CD4-positive, alpha-beta T cell (primary cell): ENCODE results near the gene DES. TPM values are rescaled to one million over a fixed set of nuclear protein-coding genes. Genes with fewer than 3 reads are reported as not detected.

Source experiments
- ATAC-seq: fragments of 200-7000 bp; cut with Tn5 transposase; one replicate; pipeline ENCODE4 v1.10.0; 2022; ENCODE audit warnings: mild to moderate bottlenecking; ENCODE audit not compliant: poor library complexity
- CTCF ChIA-PET: fragments of 350-600 bp; sonication (Branson Sonifier 250); formaldehyde crosslinking; loops from one replicate; lab custom pipeline; 2021; ENCODE audit warnings: antibody characterized with exemption, inconsistent platforms; lab: Charles Lee
- POLR2A ChIA-PET: fragments of 350-600 bp; sonication (Branson Sonifier 250); formaldehyde crosslinking; loops from one replicate; lab custom pipeline; 2021; ENCODE audit warnings: antibody characterized with exemption, inconsistent platforms; lab: Charles Lee
- DNase-seq, 14 experiments: peaks; one replicate each; pipeline ENCODE4 v3.0.0-alpha.2; 2013 to 2020; ENCODE audit warnings: mixed read lengths in 2 of 14
- H3K27ac ChIP-seq, 2 donors: one replicate each; pipeline versions ENCODE4 v1.5.1 to v1.7.0; 2013; ENCODE audit warnings: low read length in 2 of 2, low read depth in 1 of 2, mild to moderate bottlenecking in 1 of 2
- H3K27me3 ChIP-seq, 2 experiments: 1 replicate in 1 of 2; 2 replicates in 1 of 2; pipeline versions ENCODE4 v1.6.1 to v1.7.0; 2013; ENCODE audit warnings: low read length in 2 of 2, control low read depth in 1 of 2, mild to moderate bottlenecking in 1 of 2, moderate library complexity in 1 of 2; ENCODE audit not compliant: insufficient read depth in 2 of 2, control insufficient read depth in 1 of 2
- H3K36me3 ChIP-seq: one replicate; pipeline ENCODE4 v1.6.1; 2013; ENCODE audit warnings: low read length, control low read depth; ENCODE audit not compliant: insufficient read depth
- H3K4me1 ChIP-seq: one replicate; pipeline ENCODE4 v1.6.1; 2013; ENCODE audit warnings: low read length, control low read depth; ENCODE audit not compliant: insufficient read depth
- H3K4me3 ChIP-seq: one replicate; pipeline ENCODE4 v1.5.1; 2013; ENCODE audit warnings: mild to moderate bottlenecking, low read length, moderate library complexity
- H3K9me3 ChIP-seq, 2 experiments: 1 replicate in 1 of 2; 2 replicates in 1 of 2; pipeline versions ENCODE4 v1.6.1 to v1.7.0; 2013; ENCODE audit warnings: low read length in 2 of 2, mild to moderate bottlenecking in 2 of 2, control low read depth in 1 of 2, moderate library complexity in 1 of 2; ENCODE audit not compliant: control insufficient read depth in 1 of 2, insufficient read depth in 1 of 2
- H3K27ac Mint-ChIP-seq: one replicate; pipeline ENCODE4 v1.8.0; 2020; ENCODE audit warnings: mixed read lengths
- H3K27me3 Mint-ChIP-seq: one replicate; pipeline ENCODE4 v1.8.0; 2021; ENCODE audit warnings: mixed read lengths
- H3K36me3 Mint-ChIP-seq: one replicate; pipeline ENCODE4 v1.8.0; 2021; ENCODE audit warnings: low read depth, mixed read lengths
- H3K4me1 Mint-ChIP-seq: one replicate; pipeline ENCODE4 v1.8.0; 2021; ENCODE audit warnings: low read depth, mixed read lengths
- H3K4me3 Mint-ChIP-seq: one replicate; pipeline ENCODE4 v1.8.0; 2020; ENCODE audit warnings: mild to moderate bottlenecking, mixed read lengths
- H3K9me3 Mint-ChIP-seq: one replicate; pipeline ENCODE4 v1.8.0; 2020; ENCODE audit warnings: mixed read lengths
- CTCF ChIP-seq: fragments of 200-600 bp; IDR thresholded peaks from one replicate; pipeline ENCODE4 v1.8.0; 2022; ENCODE audit warnings: antibody characterized with exemption, mild to moderate bottlenecking
- intact Hi-C, 2 experiments: fragments of 100-400 bp; cut with DNase I in 1 of 2; cut with micrococcal nuclease in 1 of 2; formaldehyde crosslinking; loops; one replicate each; pipeline versions ENCODE4 v1.15.1 to v1.9.0; 2023 to 2025; cut with DNase I, micrococcal nuclease
- total RNA-seq, 174 experiments: library from RNA in 2 of 174; stranded (reverse) in 2 of 174; gene quantifications; one replicate each; pipeline ENCODE4 v1.2.3 and lab custom pipeline; 2021 to 2026

DES gene
- total RNA-seq, 2 experiments from 2014 or later = not detected

- H3K9me3 Mint-ChIP-seq = no peaks in the 10 kb centered on the region
Measured at GRCh38 chr2:219471476-219472371, 53.5 kb downstream of the DES start.

GRCh38 chr2:219472629-219473187, 54.5 kb downstream of the DES start:
- no peak for ATAC-seq
- no peaks in the 10 kb centered on the region for H3K4me1 ChIP-seq
- ChIA-PET CTCF (no interaction called here), POLR2A (no interaction called here)
- no peak for DNase-seq
- no peaks in the 10 kb centered on the region for H3K36me3 ChIP-seq
- peaks cover 0 to 3% of the 10 kb centered on the region in 2 experiments for H3K27me3 ChIP-seq
- Mint-ChIP-seq H3K27me3 (peaks cover 4% of the 10 kb centered on the region), H3K4me3 (no peak overlapping the region), H3K36me3 (no peaks in the 10 kb centered on the region), H3K4me1 (peaks cover 5% of the 10 kb centered on the region), H3K27ac (no peak overlapping the region), H3K9me3 (no peaks in the 10 kb centered on the region)
- no peak overlapping the region for H3K27ac ChIP-seq
- intact Hi-C loops = no loop called here
- no peak for TF ChIP-seq CTCF
- H3K4me3 ChIP-seq = no peak overlapping the region
- H3K9me3 ChIP-seq = no peaks in the 10 kb centered on the region

More at GRCh38 chr2:219471476-219472371, 53.5 kb downstream of the DES start:
- no peaks in the 10 kb centered on the region for H3K36me3 ChIP-seq
- CTCF ChIA-PET = no interaction called here
- Mint-ChIP-seq H3K4me3 (no peak overlapping the region), H3K36me3 (no peaks in the 10 kb centered on the region), H3K27me3 (peaks cover 4% of the 10 kb centered on the region), H3K27ac (no peak overlapping the region), H3K4me1 (peaks cover 5% of the 10 kb centered on the region)
- no peak overlapping the region for H3K4me3 ChIP-seq
- peaks cover 0 to 3% of the 10 kb centered on the region in 2 experiments for H3K27me3 ChIP-seq
- ATAC-seq (no peak), DNase-seq (no peak)
- no peaks in the 10 kb centered on the region for H3K4me1 ChIP-seq
- H3K9me3 ChIP-seq = no peaks in the 10 kb centered on the region
- H3K27ac ChIP-seq = no peak overlapping the region
- intact Hi-C loops = no loop called here
- POLR2A ChIA-PET = no interaction called here
- no peak for TF ChIP-seq CTCF

- intact Hi-C loops = no loop called here
- no peak overlapping the region for H3K4me3 Mint-ChIP-seq
- no peak for DNase-seq
- POLR2A ChIA-PET = no interaction called here
- H3K4me1 Mint-ChIP-seq = peaks cover 5% of the 10 kb centered on the region
- no peak overlapping the region for H3K4me3 ChIP-seq
- H3K27me3 ChIP-seq = peaks cover 0 to 3% of the 10 kb centered on the region in 2 experiments
- TF ChIP-seq CTCF = no peak
- no peaks in the 10 kb centered on the region for H3K36me3 Mint-ChIP-seq
- CTCF ChIA-PET = no interaction called here
- ATAC-seq = no peak
- no peak overlapping the region for H3K27ac ChIP-seq
- no peaks in the 10 kb centered on the region for H3K4me1 ChIP-seq
- H3K9me3 ChIP-seq = no peaks in the 10 kb centered on the region
- H3K27me3 Mint-ChIP-seq = peaks cover 4% of the 10 kb centered on the region
- H3K9me3 Mint-ChIP-seq = no peaks in the 10 kb centered on the region
- no peaks in the 10 kb centered on the region for H3K36me3 ChIP-seq
- H3K27ac Mint-ChIP-seq = no peak overlapping the region
Measured at GRCh38 chr2:219473511-219473910, 55.3 kb downstream of the DES start.
